NCI-H82 (cell line): ENCODE results near the gene CTIF.
A peak's percentile ranks its signal among the peaks of the same experiment; 100 is the strongest.

Source experiments
- DNase-seq: peaks from one replicate; lab custom pipeline; 2025; lab: John Stamatoyannopoulos, UW

The CTIF gene

GRCh38 chr18:48551100-48551499, 12.3 kb downstream of the CTIF start:
- no peak for DNase-seq

GRCh38 chr18:48552130-48552529, 13.3 kb downstream of the CTIF start:
- DNase-seq, result no peak

GRCh38 chr18:48553236-48553635, 14.4 kb downstream of the CTIF start:
- DNase-seq, result no peak

GRCh38 chr18:48554610-48555400, 16.0 kb downstream of the CTIF start:
- DNase-seq, result peak; percentile 71

- DNase-seq, result no peak
Measured at GRCh38 chr18:48555465-48555995, 16.7 kb downstream of the CTIF start.

GRCh38 chr18:48557640-48558174, 18.9 kb downstream of the CTIF start:
- DNase-seq, result peak; percentile 19

- no peak for DNase-seq
Measured at GRCh38 chr18:48558248-48558647, 19.4 kb downstream of the CTIF start.

GRCh38 chr18:48560491-48560890, 21.7 kb downstream of the CTIF start:
- no peak for DNase-seq

GRCh38 chr18:48562075-48562474, 23.2 kb downstream of the CTIF start:
- DNase-seq, result no peak

- DNase-seq, result no peak
Measured at GRCh38 chr18:48563027-48563426, 24.2 kb downstream of the CTIF start.

GRCh38 chr18:48564139-48564538, 25.3 kb downstream of the CTIF start:
- DNase-seq, result no peak

- no peak for DNase-seq
Measured at GRCh38 chr18:48565105-48565504, 26.3 kb downstream of the CTIF start.

- no peak for DNase-seq
Measured at GRCh38 chr18:48566589-48566988, 27.8 kb downstream of the CTIF start.

- DNase-seq, result no peak
Measured at GRCh38 chr18:48567388-48567787, 28.6 kb downstream of the CTIF start.

- DNase-seq, result no peak
Measured at GRCh38 chr18:48569139-48569914, 30.5 kb downstream of the CTIF start.

GRCh38 chr18:48569915-48570264, 31.1 kb downstream of the CTIF start:
- no peak for DNase-seq

- no peak for DNase-seq
Measured at GRCh38 chr18:48570313-48570712, 31.5 kb downstream of the CTIF start.

- DNase-seq, result no peak
Measured at GRCh38 chr18:48571639-48572384, 33.0 kb downstream of the CTIF start.

- DNase-seq, result no peak
Measured at GRCh38 chr18:48572402-48573126, 33.7 kb downstream of the CTIF start.

- no peak for DNase-seq
Measured at GRCh38 chr18:48573632-48574283, 34.9 kb downstream of the CTIF start.
